ENCODE results near the gene GAPVD1. TPM values are rescaled to one million over a fixed set of nuclear protein-coding genes. Genes with fewer than 3 reads are reported as not detected.

GAPVD1 gene
- total RNA-seq, 1 experiment from 2014 or later = 53.1 TPM

GRCh38 chr9:125254231-125254630 lies 7.4 kb upstream of the GAPVD1 start:
- no peak for ATAC-seq
- H3K9me2 ChIP-seq (ENCODE audit: insufficient read depth) = no peaks in the 10 kb centered on the region
- no peaks in the 10 kb centered on the region for H3K9me3 ChIP-seq (ENCODE audit: control insufficient read depth in 1 of 2, insufficient read depth in 1 of 2, low read depth in 1 of 2, low read length in 2 of 2)
- H3K27ac ChIP-seq (ENCODE audit: low read depth, low read length) = no peak overlapping the region
- ChIA-PET CTCF (interaction anchor here (3.1 kb wide), 1 partner anchor 108 kb away, joined by 28 read pairs; no protein-coding TSS in a partner anchor), POLR2A (interaction anchor here (0.6 to 6.3 kb wide), 3 partner anchors 11 to 109 kb away, joined by 3 to 54 read pairs (median 3); partner anchors contain the start of gene HSPA5), RAD21 (ENCODE audit: low non-redundant PET in 1 of 2, low total read pairs in 2 of 2, uncharacterized antibody in 2 of 2, unreplicated experiment in 2 of 2) (no interaction called here)
- no peak for TF ChIP-seq JUND (IDR thresholded peaks at IDR 0.05)
- no peak overlapping the region for H2AFZ ChIP-seq (ENCODE audit: low read depth, low read length, poor library complexity, severe bottlenecking)
- H3K4me1 ChIP-seq (ENCODE audit: control insufficient read depth in 1 of 2, insufficient read depth in 2 of 2, low read length in 2 of 2) = no peaks in the 10 kb centered on the region
- no peaks in the 10 kb centered on the region for H4K20me1 ChIP-seq (ENCODE audit: insufficient read depth)
- no peaks in the 10 kb centered on the region for H3K27me3 ChIP-seq (ENCODE audit: insufficient read depth, low read length)
- H3K9ac ChIP-seq (ENCODE audit: low read length) = no peak overlapping the region
- intact Hi-C loops (cut with micrococcal nuclease) = no loop called here
- no peaks in the 10 kb centered on the region for H3K79me2 ChIP-seq (ENCODE audit: insufficient read depth, low read length)
- BruUV-seq (replicated peaks) = no TSS peak
- H3K36me3 ChIP-seq (ENCODE audit: control insufficient read depth in 1 of 2, insufficient read depth in 2 of 2, low read length in 2 of 2) = no peaks in the 10 kb centered on the region
- DNase-seq (ENCODE audit: low read depth, low spot score) = no peak
- H3K4me3 ChIP-seq (replicated peaks in 1 of 2; ENCODE audit: low read depth in 1 of 2, low read length in 2 of 2) = no peak overlapping the region
- no peak overlapping the region for H3K4me2 ChIP-seq (ENCODE audit: low read length)

DNA sequence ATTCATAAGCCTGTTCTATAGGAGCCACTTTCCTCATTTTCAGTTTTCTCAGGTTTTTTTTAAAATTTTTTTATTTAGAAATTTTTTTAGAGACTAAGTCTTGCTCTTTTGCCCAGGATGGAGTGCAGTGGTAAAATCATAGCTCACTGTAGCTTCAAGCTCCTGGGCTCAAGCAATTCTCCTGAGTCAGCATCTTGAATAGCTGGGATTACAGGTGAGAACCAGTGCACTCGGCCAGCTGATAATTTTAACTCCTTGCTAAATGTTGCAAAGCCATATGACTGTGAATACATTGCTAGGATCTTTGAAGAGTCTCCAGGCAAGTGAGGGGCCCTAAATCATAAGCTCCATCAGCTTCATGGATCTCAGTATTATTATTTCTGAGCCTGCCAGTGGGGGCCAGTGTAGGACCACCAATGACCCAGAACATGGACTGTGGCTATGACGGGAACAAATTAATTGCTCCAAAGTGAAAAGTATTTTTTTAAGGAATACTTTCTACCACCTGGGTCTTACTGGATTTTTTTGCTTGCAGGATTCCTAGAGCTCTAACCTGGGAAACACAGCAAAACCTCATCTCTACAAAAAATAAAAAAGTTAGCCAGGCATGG lies 5.7 kb upstream of the GAPVD1 start:
- no TSS peak for BruUV-seq (replicated peaks)
- Histone ChIP-seq H3K27me3 (ENCODE audit: insufficient read depth, low read length) (no peaks in the 10 kb centered on the region), H4K20me1 (ENCODE audit: insufficient read depth) (no peaks in the 10 kb centered on the region), H3K9me2 (ENCODE audit: insufficient read depth) (no peaks in the 10 kb centered on the region), H3K9ac (ENCODE audit: low read length) (no peak overlapping the region), H3K4me2 (ENCODE audit: low read length) (no peak overlapping the region), H3K36me3 (ENCODE audit: control insufficient read depth in 1 of 2, insufficient read depth in 2 of 2, low read length in 2 of 2) (no peaks in the 10 kb centered on the region), H3K9me3 (ENCODE audit: control insufficient read depth in 1 of 2, insufficient read depth in 1 of 2, low read depth in 1 of 2, low read length in 2 of 2) (no peaks in the 10 kb centered on the region), H3K4me3 (replicated peaks in 1 of 2; ENCODE audit: low read depth in 1 of 2, low read length in 2 of 2) (no peak overlapping the region), H3K4me1 (ENCODE audit: control insufficient read depth in 1 of 2, insufficient read depth in 2 of 2, low read length in 2 of 2) (peaks cover 3 to 4% of the 10 kb centered on the region in 2 experiments; a peak in 2 of 4 replicates), H2AFZ (ENCODE audit: low read depth, low read length, poor library complexity, severe bottlenecking) (no peak overlapping the region), H3K79me2 (ENCODE audit: insufficient read depth, low read length) (no peaks in the 10 kb centered on the region), H3K27ac (ENCODE audit: low read depth, low read length) (no peak overlapping the region)
- ChIA-PET POLR2A (interaction anchor here (1.3 to 6.3 kb wide), 2 partner anchors 13 to 19 kb away, joined by 3 to 54 read pairs; partner anchors contain the start of gene HSPA5), CTCF (interaction anchor here (0.8 to 3.1 kb wide), 7 partner anchors 80 to 1143 kb away, joined by 3 to 28 read pairs (median 3); no protein-coding TSS in a partner anchor), RAD21 (ENCODE audit: low non-redundant PET in 1 of 2, low total read pairs in 2 of 2, uncharacterized antibody in 2 of 2, unreplicated experiment in 2 of 2) (no interaction called here)
- ATAC-seq = peak; percentile 77
- no peak for DNase-seq (ENCODE audit: low read depth, low spot score)
- TF ChIP-seq ZNF274 (IDR thresholded peaks at IDR 0.05; ENCODE audit: low read depth, low read length) (no peak), RAD21 (IDR thresholded peaks at IDR 0.05; ENCODE audit: low read depth) (peak; percentile 76), SRF (IDR thresholded peaks at IDR 0.05; ENCODE audit: low read depth) (no peak)
- TF ChIP-seq, protein P1, sequence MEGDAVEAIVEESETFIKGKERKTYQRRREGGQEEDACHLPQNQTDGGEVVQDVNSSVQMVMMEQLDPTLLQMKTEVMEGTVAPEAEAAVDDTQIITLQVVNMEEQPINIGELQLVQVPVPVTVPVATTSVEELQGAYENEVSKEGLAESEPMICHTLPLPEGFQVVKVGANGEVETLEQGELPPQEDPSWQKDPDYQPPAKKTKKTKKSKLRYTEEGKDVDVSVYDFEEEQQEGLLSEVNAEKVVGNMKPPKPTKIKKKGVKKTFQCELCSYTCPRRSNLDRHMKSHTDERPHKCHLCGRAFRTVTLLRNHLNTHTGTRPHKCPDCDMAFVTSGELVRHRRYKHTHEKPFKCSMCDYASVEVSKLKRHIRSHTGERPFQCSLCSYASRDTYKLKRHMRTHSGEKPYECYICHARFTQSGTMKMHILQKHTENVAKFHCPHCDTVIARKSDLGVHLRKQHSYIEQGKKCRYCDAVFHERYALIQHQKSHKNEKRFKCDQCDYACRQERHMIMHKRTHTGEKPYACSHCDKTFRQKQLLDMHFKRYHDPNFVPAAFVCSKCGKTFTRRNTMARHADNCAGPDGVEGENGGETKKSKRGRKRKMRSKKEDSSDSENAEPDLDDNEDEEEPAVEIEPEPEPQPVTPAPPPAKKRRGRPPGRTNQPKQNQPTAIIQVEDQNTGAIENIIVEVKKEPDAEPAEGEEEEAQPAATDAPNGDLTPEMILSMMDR (IDR thresholded peaks at IDR 0.05 in 2 of 3, conservative IDR thresholded peaks at IDR 0.05 in 1 of 3; ENCODE audit: borderline replicate concordance in 1 of 3, insufficient read depth in 1 of 3, low read depth in 2 of 3, low read length in 2 of 3) = peak; percentile 19 to 41 (median 41); a peak in 4 of 6 replicates
- intact Hi-C loops (cut with micrococcal nuclease) = loop anchor here (1.0 kb wide), 2 partner anchors 105 to 118 kb away; no protein-coding TSS in a partner anchor
